ENCODE measurements around the gene NUSAP1. TPM values are rescaled to one million over a fixed set of nuclear protein-coding genes. Genes with fewer than 3 reads are reported as not detected.
A peak's percentile ranks its signal among the peaks of the same experiment; 100 is the strongest.
"Not testable (repeated sequence)": the region's sequence is repeated elsewhere in the genome, so short reads cannot be mapped to it uniquely, and the experiment has no call there.

NUSAP1 gene
- total RNA-seq = 100 to 1,000 TPM; 227 TPM

DNA sequence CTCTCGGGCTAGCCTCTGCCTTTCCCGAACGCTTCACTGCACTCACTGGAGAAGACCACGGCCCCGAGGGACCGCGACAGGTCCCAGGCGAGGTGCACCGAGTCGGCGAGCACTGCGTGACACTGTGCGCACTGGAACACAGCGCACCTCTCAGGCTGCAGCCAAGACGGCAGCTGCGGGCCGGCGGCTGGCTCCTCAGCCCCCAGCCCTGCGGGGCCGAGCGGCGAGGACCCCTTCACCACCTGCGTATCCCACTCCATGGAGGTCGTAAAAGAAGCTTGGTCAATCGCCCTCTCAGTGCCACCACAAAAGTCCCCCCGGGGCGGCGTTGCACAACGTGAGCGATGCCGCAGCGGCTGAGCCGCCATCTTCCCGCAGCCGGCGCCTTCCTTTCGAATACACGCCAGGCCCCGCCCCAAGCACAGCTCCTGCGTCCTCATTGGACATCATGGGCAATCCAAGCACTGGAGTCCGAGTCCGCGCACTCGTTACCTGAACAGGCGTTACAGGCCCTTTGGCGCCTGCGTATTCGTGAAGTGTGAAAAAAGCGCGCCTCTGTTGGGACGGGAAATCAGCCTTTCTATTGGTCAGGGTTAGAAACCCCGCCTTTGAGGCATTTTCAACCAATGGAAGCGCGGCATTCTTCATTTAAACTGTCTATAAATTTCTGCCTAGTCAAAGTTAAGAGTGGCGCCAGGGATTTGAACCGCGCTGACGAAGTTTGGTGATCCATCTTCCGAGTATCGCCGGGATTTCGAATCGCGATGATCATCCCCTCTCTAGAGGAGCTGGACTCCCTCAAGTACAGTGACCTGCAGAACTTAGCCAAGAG lies at the start of gene NUSAP1, which contains the start of gene OIP5:
TSS of gene NUSAP1 (plus strand) at position 688 of the 832 bp plus-strand sequence. CDS start at position 765, 77 bp downstream.
TSS of gene OIP5 (minus strand) at position 398 of the 832 bp plus-strand sequence. CDS start at position 368, 30 bp downstream.
- CTCF ChIA-PET = interaction anchor here (0.7 to 1.4 kb wide), 9 partner anchors 8 to 101 kb away, joined by 3 to 8 read pairs (median 4); partner anchors contain the start of gene CHP1
- peak within 1 kb of the TSS; percentile 99 for H3K4me3 Mint-ChIP-seq
- H3K27me3 Mint-ChIP-seq = no peaks in the 10 kb centered on the region
- DNase-seq = peak; percentile 99
- peak within 1 kb of the TSS; percentile 97 for H3K27ac Mint-ChIP-seq
- no peaks in the 10 kb centered on the region for H3K9me3 Mint-ChIP-seq
- H3K4me1 Mint-ChIP-seq (ENCODE audit: low read depth) = peaks cover 26% of the 10 kb centered on the region
- peaks cover 28% of the 10 kb centered on the region for H3K36me3 Mint-ChIP-seq
- POLR2A ChIA-PET = interaction anchor here (0.5 to 2.1 kb wide), 10 partner anchors 9 to 1301 kb away, joined by 3 to 13 read pairs (median 6); partner anchors contain the start of genes CHP1 and INO80
- intact Hi-C loops (cut with micrococcal nuclease) = loop anchor here (1.0 to 5.0 kb wide), 8 partner anchors 49 to 428 kb away; partner anchors contain the start of genes CHAC1, CHP1, INO80 and ITPKA

DNA sequence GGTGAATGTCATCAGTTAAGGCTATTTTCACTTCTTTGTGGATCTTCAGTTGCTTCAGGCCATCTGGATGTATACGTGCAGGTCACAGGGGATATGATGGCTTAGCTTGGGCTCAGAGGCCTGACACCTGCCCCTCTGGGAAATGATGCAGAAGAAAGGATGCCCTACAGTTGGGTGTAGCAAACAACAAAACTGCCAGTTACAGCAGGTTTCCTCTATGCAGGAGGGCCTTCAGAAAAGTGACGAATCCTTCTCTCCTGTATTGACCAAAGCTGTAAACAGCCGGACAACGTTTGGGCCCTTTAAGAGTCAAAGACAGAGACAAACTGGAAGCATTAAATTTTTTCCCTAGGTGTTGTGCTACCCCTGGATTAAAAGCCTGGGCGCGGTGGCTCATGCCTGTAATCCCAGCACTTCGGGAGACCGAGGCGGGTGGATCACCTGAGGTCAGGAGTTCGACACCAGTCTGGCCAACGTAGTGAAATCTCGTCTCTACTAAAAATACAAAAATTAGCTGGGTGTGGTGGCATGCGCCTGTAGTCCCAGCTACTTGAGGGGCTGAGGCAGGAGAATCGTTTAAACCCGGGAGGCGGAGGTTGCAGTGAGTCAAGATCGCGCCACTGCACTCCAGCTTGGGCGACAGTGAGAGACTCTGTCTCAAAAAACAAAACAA lies 49.6 kb upstream of the NUSAP1 start:
- ChIA-PET CTCF (interaction anchor here (0.8 to 1.7 kb wide), 3 partner anchors 52 to 425 kb away, joined by 3 to 4 read pairs (median 3); partner anchors contain the start of genes CHP1 and EXD1), POLR2A (interaction anchor here (0.7 to 1.8 kb wide), 4 partner anchors 20 to 377 kb away, joined by 3 to 13 read pairs (median 4); partner anchors contain the start of genes CHP1, EXD1, MGA and NUSAP1)
- not testable (repeated sequence) for H3K27me3 Mint-ChIP-seq, H3K9me3 Mint-ChIP-seq, DNase-seq
- H3K36me3 Mint-ChIP-seq = peaks cover 44% of the 10 kb centered on the region
- peak overlapping the region; percentile 92 for H3K27ac Mint-ChIP-seq
- H3K4me3 Mint-ChIP-seq = peak overlapping the region; percentile 98
- H3K4me1 Mint-ChIP-seq (ENCODE audit: low read depth) = peaks cover 44% of the 10 kb centered on the region
- intact Hi-C loops (cut with micrococcal nuclease) = loop anchor here (1.0 to 5.0 kb wide), 5 partner anchors 49 to 716 kb away; partner anchors contain the start of genes CCDC32, CHP1, DNAJC17 and EXD1

DNA sequence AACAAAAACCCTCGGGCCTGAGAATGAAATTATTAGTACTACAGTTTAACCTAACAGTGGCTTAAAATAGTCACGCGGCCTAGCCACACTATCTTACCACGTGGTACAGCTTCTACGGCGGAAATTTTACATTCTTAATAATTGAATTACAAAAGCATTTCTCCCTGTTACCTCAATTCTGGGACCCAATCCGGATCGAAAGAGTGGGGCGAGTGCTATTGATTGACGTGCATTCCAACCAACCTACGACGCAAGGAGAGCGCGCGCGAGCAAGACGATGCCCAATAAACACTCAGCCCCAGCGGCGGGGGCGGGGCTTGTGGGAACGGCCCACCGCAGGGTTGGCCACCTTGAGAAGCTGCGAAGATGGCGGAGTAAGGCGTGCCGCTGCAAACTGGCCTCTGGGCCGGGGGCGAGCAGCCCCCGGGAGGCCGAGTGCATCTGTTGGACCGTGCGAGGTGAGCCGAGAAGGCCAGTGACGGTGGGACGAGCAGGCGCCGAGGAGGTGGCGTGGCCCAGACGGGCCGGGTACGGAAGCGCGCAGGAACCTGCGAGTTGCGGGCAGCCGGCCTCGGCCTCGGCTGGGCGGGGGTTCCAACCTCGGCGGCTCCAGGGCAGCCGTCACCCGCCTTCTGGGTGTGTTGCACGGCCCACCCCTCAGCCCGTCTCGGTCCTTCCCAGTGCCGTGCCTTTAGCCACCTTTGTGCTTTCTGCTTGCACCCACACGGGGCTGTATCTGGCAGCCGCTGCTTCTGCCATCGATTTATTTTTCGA lies 48.8 kb upstream of the NUSAP1 start:
- Mint-ChIP-seq H3K9me3 (no peaks in the 10 kb centered on the region), H3K27ac (peak overlapping the region; percentile 92), H3K4me1 (ENCODE audit: low read depth) (peaks cover 51% of the 10 kb centered on the region), H3K36me3 (peaks cover 51% of the 10 kb centered on the region), H3K27me3 (peaks cover 2% of the 10 kb centered on the region), H3K4me3 (peak overlapping the region; percentile 98)
- DNase-seq = peak; percentile 98
- CTCF ChIA-PET = interaction anchor here (0.8 to 1.6 kb wide), 2 partner anchors 53 to 426 kb away, joined by 3 read pairs; partner anchors contain the start of gene CHP1
- intact Hi-C loops (cut with micrococcal nuclease) = loop anchor here (1.0 to 5.0 kb wide), 6 partner anchors 48 to 717 kb away; partner anchors contain the start of genes CCDC32, CHP1, DNAJC17 and EXD1
- POLR2A ChIA-PET = interaction anchor here (0.7 to 1.8 kb wide), 4 partner anchors 19 to 376 kb away, joined by 3 to 13 read pairs (median 4); partner anchors contain the start of genes CHP1, EXD1, MGA and NUSAP1

DNA sequence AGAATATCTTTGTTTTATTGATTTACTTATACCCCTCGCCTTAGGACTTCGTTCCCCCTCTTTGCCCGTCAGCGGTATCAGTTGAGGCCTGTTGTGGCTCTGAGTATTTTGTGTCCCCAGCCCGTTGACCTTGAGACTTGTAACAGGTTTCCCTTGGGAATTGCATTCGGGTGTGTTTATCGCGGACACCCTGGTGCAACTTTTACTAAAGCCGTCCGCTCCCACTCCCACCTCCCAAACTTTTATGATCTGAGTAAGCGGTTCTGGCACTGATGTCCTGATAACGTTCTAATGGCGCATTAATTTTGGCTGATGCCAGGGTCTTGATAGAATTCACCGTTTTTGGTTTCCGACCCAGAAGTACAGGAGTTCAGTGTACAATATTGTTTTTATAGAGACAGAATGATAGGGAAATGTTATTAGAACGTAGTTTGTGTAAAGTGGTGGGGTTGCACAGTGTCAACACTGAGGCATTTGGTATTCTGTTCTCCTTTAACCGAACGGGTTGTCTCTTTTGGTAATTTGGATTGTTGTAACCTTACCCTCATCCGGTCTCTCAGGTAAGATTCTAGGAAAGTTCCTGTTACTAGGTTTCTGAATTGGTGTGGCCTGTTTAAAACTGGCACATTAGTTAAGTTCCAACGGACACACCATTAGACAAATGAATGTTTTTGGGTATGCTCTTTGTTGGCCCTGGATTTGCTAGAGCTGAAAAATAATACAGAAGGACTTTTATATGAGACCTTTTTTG lies 48.1 kb upstream of the NUSAP1 start:
- H3K36me3 Mint-ChIP-seq = peaks cover 46% of the 10 kb centered on the region
- H3K27me3 Mint-ChIP-seq = peaks cover 2% of the 10 kb centered on the region
- DNase-seq = no peak
- POLR2A ChIA-PET = interaction anchor here (1.2 to 1.8 kb wide), 4 partner anchors 19 to 54 kb away, joined by 3 to 13 read pairs (median 8); partner anchors contain the start of genes CHP1, EXD1, NUSAP1 and OIP5
- intact Hi-C loops (cut with micrococcal nuclease) = loop anchor here (2.0 to 5.0 kb wide), 2 partner anchors 118 to 717 kb away; partner anchors contain the start of genes CCDC32, NDUFAF1 and RPUSD2
- H3K4me1 Mint-ChIP-seq (ENCODE audit: low read depth) = peaks cover 51% of the 10 kb centered on the region
- H3K27ac Mint-ChIP-seq = peak overlapping the region; percentile 92
- H3K4me3 Mint-ChIP-seq = peak overlapping the region; percentile 98
- H3K9me3 Mint-ChIP-seq = no peaks in the 10 kb centered on the region
- CTCF ChIA-PET = interaction anchor here (1.0 to 1.6 kb wide), 3 partner anchors 356 to 427 kb away, joined by 3 read pairs; partner anchors contain the start of genes DLL4 and VPS18

DNA sequence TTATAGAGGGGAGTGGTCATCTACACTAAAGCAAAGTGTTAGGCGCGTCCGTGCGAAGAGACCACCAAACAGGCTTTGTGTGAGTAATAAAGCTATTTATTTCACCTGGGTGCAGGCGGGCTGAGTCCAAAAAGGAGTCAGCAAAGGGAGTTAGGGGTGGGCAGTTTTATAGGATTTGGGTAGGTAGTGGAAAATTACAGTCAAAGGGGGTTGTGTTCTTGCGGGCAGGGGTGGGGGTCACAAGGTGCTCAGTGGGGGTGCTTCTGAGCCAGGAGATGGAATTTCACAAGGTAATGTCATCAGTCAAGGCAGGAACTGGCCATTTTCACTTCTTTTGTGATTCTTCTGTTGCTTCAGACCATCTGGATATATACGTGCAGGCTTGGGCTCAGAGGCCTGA lies 47.4 kb upstream of the NUSAP1 start:
- POLR2A ChIA-PET = interaction anchor here (1.8 kb wide), 1 partner anchor 47 kb away, joined by 9 read pairs; the partner anchor contains the start of genes NUSAP1 and OIP5
- CTCF ChIA-PET = interaction anchor here (1.0 kb wide), 2 partner anchors 356 to 391 kb away, joined by 3 read pairs; partner anchors contain the start of genes DLL4 and VPS18
- peak overlapping the region; percentile 98 for H3K4me3 Mint-ChIP-seq

GRCh38 chr15:41286665-41287333 lies 45.9 kb upstream of the NUSAP1 start:
- H3K4me1 Mint-ChIP-seq (ENCODE audit: low read depth) = peaks cover 56% of the 10 kb centered on the region
- peak overlapping the region; percentile 49 for H3K27ac Mint-ChIP-seq
- POLR2A ChIA-PET = interaction anchor here (1.8 kb wide), 1 partner anchor 46 kb away, joined by 9 read pairs; the partner anchor contains the start of genes NUSAP1 and OIP5
- peaks cover 49% of the 10 kb centered on the region for H3K36me3 Mint-ChIP-seq
- DNase-seq = no peak
- no peaks in the 10 kb centered on the region for H3K9me3 Mint-ChIP-seq
- H3K27me3 Mint-ChIP-seq = peaks cover 2% of the 10 kb centered on the region
- intact Hi-C loops (cut with micrococcal nuclease) = loop anchor here (2.0 kb wide), 1 partner anchor 334 kb away; the partner anchor contains the start of gene CHAC1
- no peak overlapping the region for H3K4me3 Mint-ChIP-seq
- CTCF ChIA-PET = interaction anchor here (1.3 kb wide), 1 partner anchor 46 kb away, joined by 4 read pairs; the partner anchor contains the start of genes NUSAP1 and OIP5

More for the DNA sequence above, 47.4 kb upstream of the NUSAP1 start:
- Mint-ChIP-seq H3K9me3 (no peaks in the 10 kb centered on the region), H3K27ac (peak overlapping the region; percentile 92), H3K27me3 (peaks cover 2% of the 10 kb centered on the region), H3K36me3 (peaks cover 45% of the 10 kb centered on the region), H3K4me1 (ENCODE audit: low read depth) (peaks cover 51% of the 10 kb centered on the region)
- intact Hi-C loops (cut with micrococcal nuclease) = loop anchor here (2.0 kb wide), 1 partner anchor 118 kb away; the partner anchor contains the start of gene NDUFAF1
- DNase-seq = peak; percentile 21

DNA sequence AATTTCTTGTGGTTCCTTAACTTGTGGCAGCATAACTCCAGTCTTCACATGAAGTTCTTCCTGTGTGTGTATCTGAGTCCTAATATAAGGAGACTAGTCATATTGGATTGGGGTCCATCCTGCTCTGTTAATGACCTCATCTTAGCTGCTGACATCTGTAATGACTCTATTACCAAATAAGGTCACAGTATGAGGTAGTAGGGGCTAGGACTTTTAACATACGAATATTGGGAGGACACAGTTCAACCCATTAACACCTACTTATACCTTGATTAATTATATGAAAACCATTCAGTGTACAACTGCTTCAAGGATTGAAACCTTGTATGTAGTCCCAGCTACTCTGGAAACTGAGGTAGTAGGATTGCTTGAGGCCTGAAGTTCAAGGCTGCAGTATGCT lies 44.2 kb upstream of the NUSAP1 start:
- peaks cover 51% of the 10 kb centered on the region for H3K36me3 Mint-ChIP-seq
- no peak for DNase-seq
- H3K4me3 Mint-ChIP-seq = no peak overlapping the region
- peak overlapping the region; percentile 40 for H3K27ac Mint-ChIP-seq
- H3K27me3 Mint-ChIP-seq = peaks cover 2% of the 10 kb centered on the region
- intact Hi-C loops (cut with micrococcal nuclease) = no loop called here
- CTCF ChIA-PET = interaction anchor here (1.3 kb wide), 1 partner anchor 21 kb away, joined by 3 read pairs; no protein-coding TSS in a partner anchor
- H3K9me3 Mint-ChIP-seq = no peaks in the 10 kb centered on the region
- peaks cover 45% of the 10 kb centered on the region for H3K4me1 Mint-ChIP-seq (ENCODE audit: low read depth)
- POLR2A ChIA-PET = no interaction called here

- POLR2A ChIA-PET = no interaction called here
- Mint-ChIP-seq H3K4me3 (no peak overlapping the region), H3K27me3 (no peaks in the 10 kb centered on the region), H3K9me3 (no peaks in the 10 kb centered on the region), H3K36me3 (peaks cover 47% of the 10 kb centered on the region), H3K4me1 (ENCODE audit: low read depth) (peaks cover 43% of the 10 kb centered on the region), H3K27ac (no peak overlapping the region)
- DNase-seq = no peak
- intact Hi-C loops (cut with micrococcal nuclease) = no loop called here
- CTCF ChIA-PET = interaction anchor here (1.2 kb wide), 1 partner anchor 41 kb away, joined by 3 read pairs; no protein-coding TSS in a partner anchor
These were observed 42.7 kb upstream of the NUSAP1 start for GRCh38 chr15:41289953-41290352.

DNA sequence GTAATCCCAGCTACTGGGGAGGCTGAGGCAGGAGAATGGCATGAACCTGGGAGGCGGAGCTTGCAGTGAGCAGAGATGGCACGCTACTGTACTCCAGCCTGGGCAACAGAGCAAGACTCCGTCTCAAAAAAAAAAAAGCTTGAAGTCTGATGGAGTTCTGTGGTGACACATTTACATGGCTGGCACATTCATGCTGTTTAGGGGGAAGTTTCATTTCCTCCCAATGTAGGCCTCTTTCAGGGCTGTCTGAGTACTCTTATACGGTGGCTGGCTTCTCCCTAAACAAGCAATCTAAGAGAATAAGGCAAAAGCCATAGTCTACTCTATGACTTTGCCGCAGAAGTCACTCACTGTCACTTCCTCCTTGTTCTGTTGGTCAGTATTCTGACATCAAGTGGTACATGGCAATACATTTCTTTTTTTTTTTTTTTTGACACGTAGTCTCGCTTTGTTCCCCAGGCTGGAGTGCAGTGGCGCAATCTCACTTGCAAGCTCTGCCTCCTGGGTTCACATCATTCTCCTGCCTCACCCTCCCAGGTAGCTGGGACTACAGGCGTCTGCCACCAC lies 41.5 kb upstream of the NUSAP1 start:
- ChIA-PET CTCF (interaction anchor here (0.6 to 1.2 kb wide), 3 partner anchors 40 to 49 kb away, joined by 3 to 6 read pairs (median 3); partner anchors contain the start of genes NUSAP1 and OIP5), POLR2A (interaction anchor here (0.5 kb wide), 1 partner anchor 191 kb away, joined by 6 read pairs; no protein-coding TSS in a partner anchor)
- DNase-seq = no peak
- Mint-ChIP-seq H3K4me1 (ENCODE audit: low read depth) (peaks cover 32% of the 10 kb centered on the region), H3K27me3 (no peaks in the 10 kb centered on the region), H3K27ac (peak overlapping the region; percentile 23), H3K36me3 (peaks cover 42% of the 10 kb centered on the region), H3K9me3 (no peaks in the 10 kb centered on the region), H3K4me3 (no peak overlapping the region)
- intact Hi-C loops (cut with micrococcal nuclease) = no loop called here

Data from activated CD4-positive, alpha-beta memory T cell treated with anti-CD3 and anti-CD28 coated beads for 36 hours (primary cell).